Endothelial cell of umbilical vein (primary cell): ENCODE results near the gene GSPT1.

Experiments used
- CTCF ChIP-seq, 2 donors: IDR thresholded peaks; 1 replicate in 1 of 2; 2 replicates in 1 of 2; pipeline ENCODE4 v1.5.1; 2011; ENCODE audit warnings: low read length in 2 of 2, mild to moderate bottlenecking in 2 of 2, moderate library complexity in 2 of 2, control low read depth in 1 of 2, inconsistent platforms in 1 of 2, low read depth in 1 of 2; ENCODE audit not compliant: insufficient read depth in 1 of 2; ENCODE audit errors: extremely low read depth in 1 of 2
- EZH2 ChIP-seq: IDR thresholded peaks from 2 replicates; pipeline ENCODE4 v1.6.1; 2012; ENCODE audit warnings: borderline replicate concordance, low read depth, mild to moderate bottlenecking, moderate library complexity, low read length, inconsistent platforms; ENCODE audit not compliant: severe bottlenecking
- POLR2A ChIP-seq: IDR thresholded peaks from 2 replicates; pipeline ENCODE4 v1.6.1; 2012; ENCODE audit warnings: low read depth, mild to moderate bottlenecking, control low read depth, low read length
- POLR2AphosphoS5 ChIP-seq: IDR thresholded peaks from 2 replicates; pipeline ENCODE4 v1.6.1; 2012; ENCODE audit warnings: low read depth, mild to moderate bottlenecking, control low read depth, low read length, moderate library complexity; ENCODE audit not compliant: insufficient read depth

- no peak for TF ChIP-seq CTCF (IDR thresholded peaks at IDR 0.05; ENCODE audit: extremely low read depth in 1 of 2, insufficient read depth in 1 of 2, low read depth in 1 of 2, low read length in 2 of 2)
- no peak for TF ChIP-seq POLR2AphosphoS5
- TF ChIP-seq POLR2A: no peak
- TF ChIP-seq EZH2: no peak
Observed at GRCh38 chr16:11956558-11956957, 40.8 kb upstream of the GSPT1 start.
